ENCODE data around the gene CALHM5.

GRCh38 chr6:116533233-116533957, 22.0 kb downstream of the CALHM5 start:
- no peak for TF ChIP-seq JUND (IDR thresholded peaks at IDR 0.05; ENCODE audit: low read depth, low read length)
- no peak for TF ChIP-seq ATF2 (IDR thresholded peaks at IDR 0.05; ENCODE audit: low read length)
- no peak for TF ChIP-seq ESRRA (IDR thresholded peaks at IDR 0.05; ENCODE audit: low read length)
- TF ChIP-seq MTA3 (IDR thresholded peaks at IDR 0.05; ENCODE audit: borderline replicate concordance, low read length): no peak
- TF ChIP-seq TAF1 (IDR thresholded peaks at IDR 0.05; ENCODE audit: borderline replicate concordance, low read depth, low read length): no peak
- TF ChIP-seq POLR2A (IDR thresholded peaks at IDR 0.05; ENCODE audit: low read depth, low read length): no peak
- no peak for TF ChIP-seq SMAD1 (IDR thresholded peaks at IDR 0.05; ENCODE audit: low read depth, partially characterized antibody)
- no peak for TF ChIP-seq RCOR1 (conservative IDR thresholded peaks at IDR 0.05; ENCODE audit: low read depth, low read length)
- TF ChIP-seq E4F1 (IDR thresholded peaks at IDR 0.05; ENCODE audit: borderline replicate concordance, partially characterized antibody): no peak
- TF ChIP-seq CTCF (IDR thresholded peaks at IDR 0.05 in 2 of 3, conservative IDR thresholded peaks at IDR 0.05 in 1 of 3; ENCODE audit: control insufficient read depth in 2 of 3, extremely low read depth in 1 of 3, insufficient read depth in 1 of 3, low read depth in 3 of 3, low read length in 3 of 3): no peak
- no peak for TF ChIP-seq KDM1A (IDR thresholded peaks at IDR 0.05; ENCODE audit: borderline replicate concordance)
- no peak for TF ChIP-seq CEBPB (IDR thresholded peaks at IDR 0.05; ENCODE audit: borderline replicate concordance in 1 of 2, low read depth in 2 of 2, low read length in 2 of 2)
- no peak for TF ChIP-seq PKNOX1 (IDR thresholded peaks at IDR 0.05)
